NOMO-1 treated with dmso at 0.1 percent for 144 hours (cell line): Measurements from ENCODE around the gene SH2D1B.

Experiments used
- DNase-seq: peaks from one replicate; lab custom pipeline; 2025; ENCODE audit not compliant: unreplicated experiment; lab: John Stamatoyannopoulos, UW

The SH2D1B gene

DNA sequence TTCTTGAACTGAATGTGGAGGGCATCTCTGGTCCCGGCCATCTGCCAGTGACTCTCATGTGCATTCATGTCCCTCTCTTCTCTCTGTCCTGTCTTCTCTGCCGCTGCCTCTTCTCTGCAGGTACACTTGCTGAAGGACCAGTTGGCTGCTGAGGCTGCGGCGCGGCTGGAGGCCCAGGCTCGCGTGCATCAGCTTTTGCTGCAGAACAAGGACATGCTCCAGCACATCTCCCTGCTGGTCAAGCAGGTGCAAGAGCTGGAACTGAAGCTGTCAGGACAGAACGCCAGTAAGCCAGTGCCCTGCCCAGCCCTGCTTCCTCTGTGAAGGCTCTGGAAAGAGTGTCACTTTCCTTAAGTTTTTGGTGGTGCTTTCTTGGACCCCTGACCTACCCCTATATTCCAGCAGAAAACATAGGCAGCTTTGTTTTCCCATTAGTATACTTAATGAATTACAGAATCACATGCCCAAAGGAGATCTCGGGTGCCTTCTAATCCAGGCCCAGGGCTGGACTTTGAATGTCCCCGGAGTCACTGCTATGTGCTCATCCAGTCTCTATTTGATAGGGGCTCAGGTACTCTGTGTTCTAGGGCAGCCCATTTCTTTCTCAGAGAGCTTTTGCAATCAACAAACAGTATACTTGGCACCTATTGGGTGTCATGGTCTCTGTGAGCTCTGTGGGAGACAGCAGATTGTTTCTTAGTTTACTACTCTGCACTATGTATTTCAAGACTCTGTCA lies 46.5 kb downstream of the SH2D1B start:
- DNase-seq = no peak

DNA sequence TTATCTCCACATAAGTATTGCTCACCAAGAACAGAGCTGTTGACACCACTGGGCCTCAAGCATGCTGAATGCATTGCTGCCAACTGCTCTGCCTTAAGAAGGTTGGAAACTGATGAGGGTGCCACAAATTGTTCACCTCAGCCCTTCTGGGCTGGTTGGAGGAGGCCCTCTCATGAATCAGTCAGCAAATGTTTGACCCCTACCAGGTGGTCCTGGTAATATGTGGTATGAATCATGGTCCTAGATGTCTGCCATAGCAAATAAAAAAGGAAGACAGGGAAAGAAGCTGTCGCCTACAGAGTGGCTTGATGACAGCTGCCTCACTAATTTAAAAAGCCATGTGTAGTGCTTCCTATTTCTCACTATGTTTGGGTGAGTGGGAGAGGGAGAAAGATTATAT lies 47.4 kb downstream of the SH2D1B start:
- DNase-seq = no peak

DNA sequence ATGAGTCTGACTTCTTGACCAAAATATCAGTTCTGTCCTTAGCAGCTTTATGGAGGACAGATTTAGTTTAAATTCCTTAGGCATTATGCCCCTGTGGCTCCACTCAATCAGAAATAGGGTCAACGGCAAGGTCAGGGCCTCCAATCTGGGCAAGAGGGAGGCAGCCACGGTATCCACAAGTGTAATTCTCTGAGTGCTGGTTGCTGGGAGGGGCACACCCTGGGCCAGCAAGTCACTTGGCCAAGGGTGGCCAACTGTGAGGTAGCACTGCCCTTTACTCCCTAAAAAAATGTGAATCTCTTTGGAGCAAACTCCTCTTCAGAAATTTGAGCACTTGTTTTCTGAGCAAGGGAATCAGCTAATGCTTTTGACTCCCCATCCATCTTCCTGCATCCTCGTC lies 48.1 kb downstream of the SH2D1B start:
- DNase-seq = no peak

- DNase-seq = no peak
Observed at GRCh38 chr1:162361349-162361748, 50.6 kb downstream of the SH2D1B start.

GRCh38 chr1:162360874-162361260 lies 51.1 kb downstream of the SH2D1B start:
- no peak for DNase-seq

- DNase-seq = no peak
Observed at GRCh38 chr1:162360237-162360873, 51.6 kb downstream of the SH2D1B start.

- no peak for DNase-seq
Observed at GRCh38 chr1:162359523-162360236, 52.3 kb downstream of the SH2D1B start.

GRCh38 chr1:162358928-162359327 lies 53.0 kb downstream of the SH2D1B start:
- DNase-seq = no peak

GRCh38 chr1:162357681-162358266 lies 54.2 kb downstream of the SH2D1B start:
- no peak for DNase-seq

DNA sequence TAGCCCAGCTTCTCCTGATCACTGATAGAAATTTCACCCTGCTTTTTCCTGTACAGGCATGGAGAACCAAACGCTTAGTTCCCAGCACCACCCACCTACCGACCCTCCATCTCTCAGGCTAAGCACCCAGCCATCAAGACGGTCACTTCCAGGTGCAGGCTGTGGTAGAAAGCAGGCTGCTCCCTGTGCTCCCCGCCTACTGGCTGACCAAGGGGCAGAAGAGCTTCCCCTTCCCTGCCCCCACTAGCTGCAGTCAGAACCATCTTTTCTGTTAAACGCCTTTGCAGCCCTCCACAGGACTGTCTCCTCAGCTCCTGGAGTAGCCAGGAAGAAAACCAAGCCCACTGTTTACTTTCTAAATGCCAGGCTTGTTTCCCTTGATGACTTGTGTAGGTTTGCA lies 58.2 kb downstream of the SH2D1B start:
- DNase-seq = no peak

DNA sequence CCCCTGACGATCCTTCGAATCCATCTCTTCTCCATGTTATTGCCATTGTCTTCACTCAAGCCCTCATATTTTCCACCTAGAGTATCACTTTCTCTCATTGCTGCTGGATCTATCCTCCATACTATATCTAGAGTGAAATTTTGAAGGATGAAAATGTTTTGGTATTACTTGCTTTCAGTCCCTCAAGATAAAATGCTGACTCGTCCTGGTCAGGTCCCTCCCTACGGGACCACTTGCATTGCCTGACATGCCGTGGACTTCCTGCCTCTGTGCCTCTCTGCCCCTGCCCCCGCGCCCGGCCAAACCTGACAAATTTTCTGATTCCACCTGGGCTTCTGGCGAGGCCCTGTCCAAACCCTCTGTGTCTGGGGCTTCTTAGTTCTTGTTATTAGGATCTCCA lies 58.9 kb downstream of the SH2D1B start:
- DNase-seq = no peak

- DNase-seq = peak; percentile 37
Observed at GRCh38 chr1:162351874-162352273, 60.1 kb downstream of the SH2D1B start.

DNA sequence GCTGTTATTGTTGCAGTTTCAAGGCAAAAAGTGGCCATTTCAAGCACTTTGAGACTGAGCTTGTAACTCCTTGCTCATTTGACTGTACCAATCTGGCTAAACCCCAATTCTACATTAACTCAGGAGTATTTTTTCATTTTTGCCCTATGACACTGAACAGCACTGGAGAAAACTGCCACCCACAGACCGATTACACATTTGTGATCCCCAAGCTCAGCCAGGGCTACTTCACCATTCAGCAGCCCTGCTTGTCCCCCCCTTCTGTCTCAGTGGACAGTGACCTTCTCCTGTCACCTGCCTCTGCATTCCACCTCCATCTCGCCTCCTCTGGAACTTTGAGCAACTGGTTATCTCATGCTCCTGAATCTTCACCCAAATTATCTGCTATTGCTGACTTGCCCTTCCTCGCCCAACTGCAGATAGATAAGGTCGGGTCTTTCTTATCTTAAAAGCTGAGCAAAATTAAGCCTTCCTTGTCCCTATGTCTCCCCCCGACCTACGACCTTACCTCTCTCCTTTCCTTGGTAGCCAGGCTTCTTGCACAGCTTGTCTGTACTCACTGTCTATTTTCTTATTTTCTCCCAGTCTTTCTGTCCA lies 60.6 kb downstream of the SH2D1B start:
- DNase-seq = no peak

- DNase-seq = no peak
Observed at GRCh38 chr1:162349635-162350330, 62.2 kb downstream of the SH2D1B start.

- no peak for DNase-seq
Observed at GRCh38 chr1:162347281-162347680, 64.7 kb downstream of the SH2D1B start.
